Bone marrow (tissue), 2 donors: ENCODE results near the gene AFAP1L1.

Experiments used
- DNase-seq, 2 donors: peaks; one replicate each; lab custom pipeline; 2025; lab: John Stamatoyannopoulos, UW

AFAP1L1 gene

DNA sequence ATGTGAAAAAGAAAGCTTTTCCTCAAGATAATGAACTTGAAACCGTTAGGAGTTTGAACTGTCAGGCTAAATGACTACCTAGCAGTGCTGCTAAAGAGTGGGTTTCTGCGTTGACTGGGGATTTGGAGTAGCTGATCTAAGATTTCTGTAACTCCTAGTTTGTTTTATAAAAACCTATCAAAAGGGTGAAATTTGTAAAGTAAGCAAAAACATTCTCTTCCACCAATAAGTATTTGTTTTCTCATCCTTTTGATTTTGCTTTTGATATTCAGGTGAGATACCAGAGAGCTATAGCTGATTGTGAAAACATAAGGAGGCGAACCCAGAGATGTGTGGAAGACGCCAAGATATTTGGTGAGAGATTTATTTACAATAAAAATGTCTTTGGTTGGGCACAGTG lies 77.7 kb downstream of the AFAP1L1 start:
- no peak for DNase-seq

GRCh38 chr5:149352169-149352568 lies 80.5 kb downstream of the AFAP1L1 start:
- no peak for DNase-seq

- no peak for DNase-seq
These were observed 82.3 kb downstream of the AFAP1L1 start for GRCh38 chr5:149353911-149354310.

GRCh38 chr5:149355688-149356087 lies 84.0 kb downstream of the AFAP1L1 start:
- no peak for DNase-seq

DNA sequence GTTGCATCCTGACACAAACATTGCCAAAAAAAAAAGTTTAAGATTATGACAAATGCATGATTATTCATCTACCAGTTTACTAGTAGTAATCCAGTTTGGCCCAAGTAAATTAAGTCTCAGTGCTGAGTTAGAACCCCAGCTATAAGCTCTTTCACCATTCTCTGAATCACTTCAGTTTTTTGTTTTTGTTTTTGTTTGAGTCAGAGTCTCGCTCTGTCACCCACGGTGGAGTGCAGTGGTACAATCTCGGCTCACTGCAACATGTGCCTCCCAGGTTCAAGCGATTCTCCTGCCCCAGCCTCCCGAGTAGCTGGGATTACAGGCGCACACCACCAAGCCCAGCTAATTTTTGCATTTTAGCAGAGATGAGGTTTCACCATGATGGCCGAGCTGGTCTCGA lies 84.7 kb downstream of the AFAP1L1 start:
- DNase-seq = no peak

DNA sequence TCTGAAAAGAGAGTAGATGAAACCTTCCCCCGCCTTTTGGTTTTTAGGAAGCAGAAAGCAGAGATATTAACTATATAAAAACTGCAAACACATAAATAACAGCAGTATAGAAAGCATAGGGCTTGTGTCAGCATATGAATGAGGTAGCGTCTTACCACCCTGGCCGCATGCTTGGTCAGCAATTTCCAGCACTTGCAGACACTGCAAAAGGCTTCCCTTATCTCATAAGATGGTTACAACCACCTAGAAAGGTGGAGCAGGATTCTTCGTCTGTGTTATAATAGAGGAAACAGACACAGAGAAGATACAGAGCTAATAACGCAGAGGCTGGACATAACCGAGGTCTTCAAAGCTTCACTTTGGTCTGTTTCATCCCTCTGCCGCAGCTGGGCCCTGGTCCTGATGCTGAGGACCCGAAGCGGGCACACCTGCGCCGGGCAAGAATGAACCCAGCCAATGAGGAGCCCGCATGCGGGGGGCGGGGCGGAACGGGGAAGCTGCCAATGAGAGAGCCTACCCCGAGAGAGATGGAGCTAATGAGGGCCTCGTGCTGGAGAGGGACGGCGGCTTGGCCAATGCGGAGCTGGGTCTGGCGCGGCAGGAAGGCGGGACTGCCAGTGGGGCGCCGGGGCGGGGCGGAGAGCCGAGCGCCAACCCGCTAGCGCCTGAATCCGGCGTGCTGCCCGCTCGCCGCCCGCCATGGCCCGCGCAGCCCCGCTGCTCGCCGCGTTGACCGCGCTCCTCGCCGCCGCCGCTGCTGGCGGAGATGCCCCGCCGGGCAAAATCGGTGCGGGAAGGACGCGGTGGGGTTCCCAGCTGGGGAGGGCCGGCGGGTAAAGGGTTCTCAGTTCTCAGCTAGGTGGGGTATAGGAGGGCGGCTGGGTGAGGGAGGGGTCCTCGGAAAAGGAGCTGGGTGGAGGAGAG lies 86.0 kb downstream of the AFAP1L1 start, which contains the start of gene PCYOX1L:
Gene PCYOX1L (plus strand): TSS at position 677 of the 924 bp plus-strand sequence. CDS start 23 bp downstream, at position 700.
- DNase-seq = peak; percentile 71 to 93

DNA sequence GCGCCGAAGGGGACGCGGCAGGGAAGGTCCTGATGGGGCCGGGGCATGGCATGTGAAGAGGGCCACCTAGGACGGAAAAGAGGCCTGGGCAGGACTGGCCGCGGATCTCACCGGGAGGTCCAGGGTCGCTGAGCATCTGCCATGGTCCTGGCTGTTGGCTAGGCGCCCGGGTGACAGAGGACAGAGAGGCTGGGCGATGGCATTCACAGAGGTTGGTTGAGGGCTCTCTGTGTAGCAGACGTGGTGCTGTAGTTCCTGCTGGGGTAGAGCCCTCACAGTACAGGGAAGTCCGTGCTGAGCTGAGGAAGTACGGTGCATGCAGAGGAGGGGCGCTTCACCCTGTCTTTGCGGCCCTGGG lies 86.6 kb downstream of the AFAP1L1 start:
- peak in 1 of 2 donors; percentile 44 for DNase-seq

GRCh38 chr5:149358868-149359495 lies 87.3 kb downstream of the AFAP1L1 start:
- no peak for DNase-seq

GRCh38 chr5:149360272-149360671 lies 88.6 kb downstream of the AFAP1L1 start:
- DNase-seq = no peak

DNA sequence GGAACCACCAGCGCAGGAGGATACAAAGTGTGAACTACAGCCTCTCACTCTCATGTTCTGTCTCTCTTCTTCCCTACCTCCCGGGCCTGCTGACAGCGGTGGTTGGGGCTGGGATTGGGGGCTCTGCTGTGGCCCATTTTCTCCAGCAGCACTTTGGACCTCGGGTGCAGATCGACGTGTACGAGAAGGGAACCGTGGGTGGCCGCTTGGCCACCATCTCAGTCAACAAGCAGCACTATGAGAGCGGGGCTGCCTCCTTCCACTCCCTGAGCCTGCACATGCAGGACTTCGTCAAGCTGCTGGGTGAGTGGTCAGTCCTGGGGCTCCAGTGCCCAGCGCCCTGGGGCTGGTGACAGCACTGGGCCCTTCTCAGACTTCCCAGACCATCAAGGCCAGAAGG lies 90.9 kb downstream of the AFAP1L1 start:
- no peak for DNase-seq

DNA sequence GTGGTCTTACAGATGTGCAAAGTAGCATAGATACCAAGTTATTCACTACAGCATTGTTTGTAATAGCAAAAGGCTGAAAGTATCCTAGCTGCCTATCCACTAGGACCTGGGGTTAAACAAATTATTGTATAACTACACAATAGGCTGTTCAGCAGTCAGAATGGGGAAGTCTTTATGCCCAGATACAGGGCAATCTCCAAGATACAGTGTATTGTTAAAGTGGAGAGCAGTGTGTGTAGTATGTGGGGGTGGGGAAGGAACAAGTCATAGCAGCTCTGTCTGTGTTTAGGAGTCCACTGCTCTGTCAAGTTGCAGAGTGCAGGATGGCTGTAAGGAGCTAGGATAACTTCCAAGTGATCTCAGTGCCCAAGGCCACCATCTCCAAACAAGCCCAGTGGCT lies 91.7 kb downstream of the AFAP1L1 start:
- no peak for DNase-seq

DNA sequence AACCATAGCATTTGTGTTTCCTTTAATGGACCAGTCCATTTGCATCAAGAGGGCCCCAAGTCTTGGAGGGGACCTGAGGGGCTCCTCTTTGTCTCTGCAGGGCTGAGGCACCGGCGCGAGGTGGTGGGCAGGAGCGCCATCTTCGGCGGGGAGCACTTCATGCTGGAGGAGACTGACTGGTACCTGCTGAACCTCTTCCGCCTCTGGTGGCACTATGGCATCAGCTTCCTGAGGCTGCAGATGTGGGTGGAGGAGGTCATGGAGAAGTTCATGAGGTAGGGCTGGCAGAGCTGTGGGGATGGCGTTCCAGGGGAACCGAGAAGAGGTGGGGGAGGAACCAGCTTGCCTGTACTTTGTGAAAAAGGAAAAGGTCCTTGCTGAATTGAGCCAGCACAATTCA lies 92.3 kb downstream of the AFAP1L1 start:
- DNase-seq = no peak

DNA sequence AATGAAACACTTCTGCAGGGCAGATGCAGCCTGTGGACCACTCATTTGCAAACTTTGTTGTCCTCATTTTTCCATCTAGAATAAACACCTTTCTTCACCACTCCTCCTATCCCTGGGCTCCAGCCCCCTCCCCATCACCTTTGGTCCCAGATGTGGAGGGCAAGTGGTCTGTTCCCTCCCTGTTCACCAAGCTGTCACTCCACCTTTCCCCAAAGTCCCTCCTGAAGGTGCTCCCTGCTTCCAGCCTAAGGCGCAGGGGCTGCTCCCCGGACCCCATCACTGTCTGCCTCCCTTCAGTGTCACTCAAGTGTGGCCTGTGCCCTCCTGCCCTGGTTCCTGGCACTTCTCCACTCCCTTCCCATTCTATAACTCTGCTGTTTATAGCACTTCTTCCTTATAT lies 93.1 kb downstream of the AFAP1L1 start:
- DNase-seq = no peak

- DNase-seq = no peak
These were observed 93.8 kb downstream of the AFAP1L1 start for GRCh38 chr5:149365418-149365817.

DNA sequence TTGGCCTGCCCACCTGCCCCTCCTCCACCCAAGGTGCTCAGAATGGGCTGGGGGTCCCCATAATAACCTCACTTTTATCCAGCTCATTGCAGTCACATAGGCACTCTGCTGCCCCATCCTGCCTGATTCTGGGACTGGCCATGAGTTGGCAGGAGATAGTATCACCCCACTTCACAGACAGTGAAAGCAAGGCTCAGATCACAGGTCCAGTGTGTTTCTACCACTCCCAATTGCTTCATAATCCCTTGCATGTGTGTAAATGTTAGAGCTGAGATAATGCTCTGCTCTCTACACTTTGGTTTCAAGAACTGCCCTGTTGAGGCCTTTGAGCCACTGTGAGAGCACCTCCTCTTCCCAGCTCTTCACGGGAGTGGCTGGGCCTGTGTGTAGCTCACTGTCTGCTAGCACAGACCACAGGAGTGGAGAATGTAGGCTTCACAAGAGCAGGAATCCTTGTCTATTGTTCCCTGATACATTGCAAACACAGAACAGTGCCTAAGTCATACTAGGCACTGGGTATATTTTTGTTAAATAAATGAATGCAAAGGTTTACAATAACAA lies 94.6 kb downstream of the AFAP1L1 start:
- no peak for DNase-seq

- DNase-seq = peak in 1 of 2 donors; percentile 7
These were observed 95.8 kb downstream of the AFAP1L1 start for GRCh38 chr5:149367249-149367971.

DNA sequence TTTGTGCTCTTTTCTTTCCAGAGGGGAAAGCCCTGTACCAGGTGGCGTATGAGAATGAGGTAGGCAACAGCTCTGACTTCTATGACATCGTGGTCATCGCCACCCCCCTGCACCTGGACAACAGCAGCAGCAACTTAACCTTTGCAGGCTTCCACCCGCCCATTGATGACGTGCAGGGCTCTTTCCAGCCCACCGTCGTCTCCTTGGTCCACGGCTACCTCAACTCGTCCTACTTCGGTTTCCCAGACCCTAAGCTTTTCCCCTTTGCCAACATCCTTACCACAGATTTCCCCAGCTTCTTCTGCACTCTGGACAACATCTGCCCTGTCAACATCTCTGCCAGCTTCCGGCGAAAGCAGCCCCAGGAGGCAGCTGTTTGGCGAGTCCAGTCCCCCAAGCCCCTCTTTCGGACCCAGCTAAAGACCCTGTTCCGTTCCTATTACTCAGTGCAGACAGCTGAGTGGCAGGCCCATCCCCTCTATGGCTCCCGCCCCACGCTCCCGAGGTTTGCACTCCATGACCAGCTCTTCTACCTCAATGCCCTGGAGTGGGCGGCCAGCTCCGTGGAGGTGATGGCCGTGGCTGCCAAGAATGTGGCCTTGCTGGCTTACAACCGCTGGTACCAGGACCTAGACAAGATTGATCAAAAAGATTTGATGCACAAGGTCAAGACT lies 96.5 kb downstream of the AFAP1L1 start:
- no peak for DNase-seq

GRCh38 chr5:149370878-149371277 lies 99.2 kb downstream of the AFAP1L1 start:
- no peak for DNase-seq

- peak; percentile 13 to 30 for DNase-seq
These were observed 99.8 kb downstream of the AFAP1L1 start for GRCh38 chr5:149371296-149371962.

GRCh38 chr5:149372076-149372795 lies 100.6 kb downstream of the AFAP1L1 start:
- DNase-seq = no peak

DNA sequence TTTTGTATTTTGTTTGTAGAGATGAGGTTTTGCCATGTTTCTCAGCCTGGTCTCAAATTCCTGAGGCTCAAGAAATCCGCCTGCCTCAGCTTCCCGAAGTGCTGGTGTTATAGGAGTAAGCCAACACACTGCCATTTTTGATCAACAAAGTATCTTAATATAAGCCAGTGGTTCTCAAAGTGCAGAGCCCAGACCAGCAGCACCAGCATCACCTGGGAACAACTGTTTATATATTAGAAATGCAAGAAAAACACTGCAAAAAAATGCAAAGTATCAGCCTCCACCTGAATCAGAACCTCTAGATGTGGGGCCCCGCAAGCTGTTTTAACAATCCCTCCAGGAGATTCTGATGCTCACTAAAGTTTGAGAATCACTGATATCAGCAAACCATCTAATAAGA lies 101.3 kb downstream of the AFAP1L1 start:
- DNase-seq = no peak
